ENCODE results near the gene KRAS. TPM values are rescaled to one million over a fixed set of nuclear protein-coding genes. Genes with fewer than 3 reads are reported as not detected.
A peak's percentile ranks its signal among the peaks of the same experiment; 100 is the strongest.
"Not testable (repeated sequence)": the region's sequence is repeated elsewhere in the genome, so short reads cannot be mapped to it uniquely, and the experiment has no call there.

The KRAS gene
- total RNA-seq, result 24.0 TPM
- 10 to 100 TPM; 25.9 to 46.7 (median 35.8) TPM for polyA plus RNA-seq

GRCh38 chr12:25250744-25251730 is at the start of gene KRAS:
Gene KRAS (minus strand): TSS chr12:25250929.
- H3K9me3 ChIP-seq (ENCODE audit: control insufficient read depth in 2 of 2, low read length in 2 of 2), result no peaks in the 10 kb centered on the region
- ATAC-seq (ENCODE audit: low read depth in 2 of 2) (peak; percentile 91 to 93), DNase-seq (peak; percentile 86 to 94 (median 88))
- peak within 1 kb of the TSS; percentile 75 for H3K27ac ChIP-seq (ENCODE audit: insufficient read depth, low read length, poor library complexity, severe bottlenecking)
- Mint-ChIP-seq H3K9me3 (no peaks in the 10 kb centered on the region), H3K36me3 (peaks cover 4% of the 10 kb centered on the region), H3K27me3 (peaks cover 4% of the 10 kb centered on the region), H3K4me1 (peaks cover 15 to 47% (median 34%) of the 10 kb centered on the region in 4 donors), H3K27ac (peak within 1 kb of the TSS; percentile 91 to 96 (median 93)), H3K4me3 (peak within 1 kb of the TSS; percentile 92 to 98 (median 97))
- H3K27me3 ChIP-seq (ENCODE audit: control insufficient read depth, insufficient read depth, low read length), result peaks cover 2% of the 10 kb centered on the region
- no peaks in the 10 kb centered on the region for H3K36me3 ChIP-seq (ENCODE audit: control insufficient read depth, insufficient read depth, low read length)
- peak within 1 kb of the TSS; percentile 88 for H3K4me3 ChIP-seq (ENCODE audit: low read depth, low read length)
- peaks cover 25% of the 10 kb centered on the region for H3K4me1 ChIP-seq (ENCODE audit: control insufficient read depth, insufficient read depth, low read length, poor library complexity, severe bottlenecking)

- Histone ChIP-seq H3K4me3 (ENCODE audit: low read depth, low read length) (no peak overlapping the region), H3K36me3 (ENCODE audit: control insufficient read depth, insufficient read depth, low read length) (no peaks in the 10 kb centered on the region), H3K9me3 (ENCODE audit: control insufficient read depth in 2 of 2, low read length in 2 of 2) (no peaks in the 10 kb centered on the region), H3K4me1 (ENCODE audit: control insufficient read depth, insufficient read depth, low read length, poor library complexity, severe bottlenecking) (no peaks in the 10 kb centered on the region), H3K27me3 (ENCODE audit: control insufficient read depth, insufficient read depth, low read length) (peaks cover 6% of the 10 kb centered on the region), H3K27ac (ENCODE audit: insufficient read depth, low read length, poor library complexity, severe bottlenecking) (no peak overlapping the region)
- Mint-ChIP-seq H3K4me3 (no peak overlapping the region), H3K9me3 (peaks cover 0 to 7% (median 0%) of the 10 kb centered on the region in 7 donors), H3K27me3 (peaks cover 11% of the 10 kb centered on the region), H3K27ac (no peak overlapping the region), H3K4me1 (peaks cover 0 to 11% (median 5%) of the 10 kb centered on the region in 4 donors), H3K36me3 (no peaks in the 10 kb centered on the region)
- DNase-seq, result no peak
- no peak for ATAC-seq (ENCODE audit: low read depth in 2 of 2)
These were observed 45.7 kb upstream of the KRAS start for GRCh38 chr12:25296381-25296780.

GRCh38 chr12:25295361-25295760 is 44.6 kb upstream of the KRAS start:
- Histone ChIP-seq H3K36me3 (ENCODE audit: control insufficient read depth, insufficient read depth, low read length) (no peaks in the 10 kb centered on the region), H3K9me3 (ENCODE audit: control insufficient read depth in 2 of 2, low read length in 2 of 2) (no peaks in the 10 kb centered on the region), H3K4me3 (ENCODE audit: low read depth, low read length) (no peak overlapping the region), H3K27ac (ENCODE audit: insufficient read depth, low read length, poor library complexity, severe bottlenecking) (no peak overlapping the region), H3K4me1 (ENCODE audit: control insufficient read depth, insufficient read depth, low read length, poor library complexity, severe bottlenecking) (no peaks in the 10 kb centered on the region), H3K27me3 (ENCODE audit: control insufficient read depth, insufficient read depth, low read length) (peaks cover 4% of the 10 kb centered on the region)
- H3K27me3 Mint-ChIP-seq, result peaks cover 9% of the 10 kb centered on the region
- no peak overlapping the region for H3K4me3 Mint-ChIP-seq
- H3K4me1 Mint-ChIP-seq, result peaks cover 0 to 11% (median 5%) of the 10 kb centered on the region in 4 donors
- ATAC-seq (ENCODE audit: low read depth in 2 of 2), result no peak
- no peak overlapping the region for H3K27ac Mint-ChIP-seq
- H3K36me3 Mint-ChIP-seq, result no peaks in the 10 kb centered on the region
- peaks cover 0 to 7% (median 0%) of the 10 kb centered on the region in 7 donors for H3K9me3 Mint-ChIP-seq
- DNase-seq, result no peak

DNA sequence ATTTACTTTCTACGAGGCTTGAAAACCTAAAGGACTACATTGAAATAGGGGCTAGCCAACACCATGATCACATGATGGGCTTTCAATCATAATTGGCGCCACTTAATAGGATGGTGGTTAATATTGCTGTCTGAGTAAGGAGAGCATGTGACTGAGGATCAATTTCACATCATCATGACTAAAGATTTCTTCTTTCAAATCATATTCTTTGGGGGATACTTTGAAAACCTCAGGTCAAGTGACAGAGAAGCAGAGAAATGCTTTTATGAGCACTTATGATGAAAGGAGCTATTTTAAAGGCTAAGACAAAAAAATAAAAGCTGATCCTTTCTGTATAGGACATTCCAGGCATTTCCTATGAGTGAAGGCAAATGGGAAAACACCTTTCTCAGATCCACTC is 42.9 kb upstream of the KRAS start:
- Histone ChIP-seq H3K9me3 (ENCODE audit: control insufficient read depth in 2 of 2, low read length in 2 of 2) (peaks cover 0 to 2% of the 10 kb centered on the region in 2 experiments), H3K27me3 (ENCODE audit: control insufficient read depth, insufficient read depth, low read length) (peaks cover 2% of the 10 kb centered on the region), H3K4me1 (ENCODE audit: control insufficient read depth, insufficient read depth, low read length, poor library complexity, severe bottlenecking) (no peaks in the 10 kb centered on the region), H3K4me3 (ENCODE audit: low read depth, low read length) (no peak overlapping the region), H3K27ac (ENCODE audit: insufficient read depth, low read length, poor library complexity, severe bottlenecking) (no peak overlapping the region), H3K36me3 (ENCODE audit: control insufficient read depth, insufficient read depth, low read length) (no peaks in the 10 kb centered on the region)
- peaks cover 0 to 17% (median 5%) of the 10 kb centered on the region in 7 donors for H3K9me3 Mint-ChIP-seq
- ATAC-seq (ENCODE audit: low read depth in 2 of 2) (no peak), DNase-seq (no peak)
- H3K27me3 Mint-ChIP-seq, result peaks cover 4% of the 10 kb centered on the region
- no peak overlapping the region for H3K4me3 Mint-ChIP-seq
- peaks cover 0 to 11% (median 5%) of the 10 kb centered on the region in 4 donors for H3K4me1 Mint-ChIP-seq
- H3K36me3 Mint-ChIP-seq, result no peaks in the 10 kb centered on the region
- H3K27ac Mint-ChIP-seq, result no peak overlapping the region

GRCh38 chr12:25292810-25293221 is 42.1 kb upstream of the KRAS start:
- H3K4me3 Mint-ChIP-seq; H3K4me1 ChIP-seq (ENCODE audit: control insufficient read depth, insufficient read depth, low read length, poor library complexity, severe bottlenecking); H3K27me3 ChIP-seq (ENCODE audit: control insufficient read depth, insufficient read depth, low read length); H3K36me3 Mint-ChIP-seq; H3K4me3 ChIP-seq (ENCODE audit: low read depth, low read length); H3K36me3 ChIP-seq (ENCODE audit: control insufficient read depth, insufficient read depth, low read length); H3K9me3 ChIP-seq (ENCODE audit: control insufficient read depth in 2 of 2, low read length in 2 of 2); H3K27ac Mint-ChIP-seq; H3K27ac ChIP-seq (ENCODE audit: insufficient read depth, low read length, poor library complexity, severe bottlenecking); H3K27me3 Mint-ChIP-seq; ATAC-seq (ENCODE audit: low read depth in 2 of 2); DNase-seq: not testable (repeated sequence)
- Mint-ChIP-seq H3K4me1 (peaks cover 0 to 11% (median 5%) of the 10 kb centered on the region in 4 donors), H3K9me3 (peaks cover 0 to 18% (median 5%) of the 10 kb centered on the region in 7 donors)

DNA sequence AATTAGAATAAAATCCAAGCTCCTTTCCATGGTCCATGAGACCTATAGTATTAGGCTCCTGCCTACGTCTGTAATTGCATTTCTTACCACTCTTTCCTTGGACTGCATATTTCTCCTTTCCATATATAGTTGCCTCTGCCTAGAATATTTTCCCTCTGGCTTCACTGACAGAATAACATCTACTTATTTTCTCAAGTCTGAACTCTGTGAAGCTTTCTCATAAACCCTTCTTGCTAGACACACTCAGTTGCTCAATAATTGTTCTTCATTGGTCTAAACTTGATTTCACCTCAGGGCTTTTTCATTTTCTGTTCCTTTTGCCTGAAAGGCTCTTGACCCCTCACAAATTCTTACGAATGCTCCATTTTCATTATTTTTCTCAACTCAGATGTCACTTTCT is 36.9 kb upstream of the KRAS start:
- DNase-seq, result no peak
- Mint-ChIP-seq H3K4me3 (no peak overlapping the region), H3K4me1 (peaks cover 10 to 16% (median 11%) of the 10 kb centered on the region in 4 donors), H3K27ac (no peak overlapping the region), H3K36me3 (no peaks in the 10 kb centered on the region), H3K27me3 (peaks cover 27% of the 10 kb centered on the region), H3K9me3 (peaks cover 0 to 18% (median 3%) of the 10 kb centered on the region in 7 donors)
- H3K4me1 ChIP-seq (ENCODE audit: control insufficient read depth, insufficient read depth, low read length, poor library complexity, severe bottlenecking), result no peaks in the 10 kb centered on the region
- H3K27ac ChIP-seq (ENCODE audit: insufficient read depth, low read length, poor library complexity, severe bottlenecking), result no peak overlapping the region
- H3K4me3 ChIP-seq (ENCODE audit: low read depth, low read length), result no peak overlapping the region
- no peak for ATAC-seq (ENCODE audit: low read depth in 2 of 2)
- H3K27me3 ChIP-seq (ENCODE audit: control insufficient read depth, insufficient read depth, low read length), result peaks cover 2% of the 10 kb centered on the region
- H3K36me3 ChIP-seq (ENCODE audit: control insufficient read depth, insufficient read depth, low read length), result no peaks in the 10 kb centered on the region
- peaks cover 0 to 2% of the 10 kb centered on the region in 2 experiments for H3K9me3 ChIP-seq (ENCODE audit: control insufficient read depth in 2 of 2, low read length in 2 of 2)

DNA sequence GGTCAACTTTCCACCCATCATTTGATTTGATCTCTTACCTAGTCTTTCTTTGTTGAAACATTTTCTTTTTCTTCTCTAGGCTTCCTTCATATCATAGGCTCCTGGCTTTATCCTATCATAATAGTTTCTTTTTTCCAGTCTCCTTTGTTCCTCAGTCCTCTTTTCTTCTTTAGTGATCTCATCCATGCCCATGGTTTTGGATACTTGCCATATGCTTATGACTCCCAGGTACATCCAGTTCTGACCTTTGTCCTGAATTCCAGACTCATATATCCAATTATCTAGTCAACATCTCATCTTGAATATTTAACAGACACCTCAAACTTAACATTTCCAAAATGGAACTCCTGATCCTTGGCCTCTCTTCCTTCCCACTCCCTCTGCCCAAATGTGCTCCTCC is 36.1 kb upstream of the KRAS start:
- ATAC-seq (ENCODE audit: low read depth in 2 of 2), result no peak
- no peak for DNase-seq
- Histone ChIP-seq H3K4me1 (ENCODE audit: control insufficient read depth, insufficient read depth, low read length, poor library complexity, severe bottlenecking) (no peaks in the 10 kb centered on the region), H3K27ac (ENCODE audit: insufficient read depth, low read length, poor library complexity, severe bottlenecking) (no peak overlapping the region), H3K27me3 (ENCODE audit: control insufficient read depth, insufficient read depth, low read length) (no peaks in the 10 kb centered on the region), H3K36me3 (ENCODE audit: control insufficient read depth, insufficient read depth, low read length) (no peaks in the 10 kb centered on the region), H3K4me3 (ENCODE audit: low read depth, low read length) (no peak overlapping the region), H3K9me3 (ENCODE audit: control insufficient read depth in 2 of 2, low read length in 2 of 2) (peaks cover 0 to 2% of the 10 kb centered on the region in 2 experiments)
- Mint-ChIP-seq H3K36me3 (no peaks in the 10 kb centered on the region), H3K9me3 (peaks cover 0 to 18% (median 3%) of the 10 kb centered on the region in 7 donors), H3K27me3 (peaks cover 27% of the 10 kb centered on the region), H3K4me1 (peaks cover 10 to 18% (median 15%) of the 10 kb centered on the region in 4 donors), H3K27ac (no peak overlapping the region), H3K4me3 (no peak overlapping the region)
